ENCODE results near the gene MRTFA.

- TF ChIP-seq POLR2A (IDR thresholded peaks at IDR 0.05): no peak
- TF ChIP-seq CTCF (IDR thresholded peaks at IDR 0.05): no peak
Measured at GRCh38 chr22:40482886-40483285, 153.6 kb downstream of the MRTFA start.
